ENCODE measurements around the gene CASP10. TPM values are rescaled to one million over a fixed set of nuclear protein-coding genes. Genes with fewer than 3 reads are reported as not detected.

The CASP10 gene
- total and polyA plus RNA-seq, 2 donors (not counting 1 experiment from before 2014, with no cell fraction given), result 16.0 to 34.3 TPM

- Histone ChIP-seq H4K20me1 (ENCODE audit: control insufficient read depth, insufficient read depth, low read length, poor library complexity, severe bottlenecking) (peaks cover 3% of the 10 kb centered on the region), H3K4me2 (replicated peaks; ENCODE audit: low read depth, low read length, poor library complexity, severe bottlenecking) (peak overlapping the region; percentile 52), H3K79me2 (ENCODE audit: control insufficient read depth, insufficient read depth, low read length) (peaks cover 31% of the 10 kb centered on the region), H3K27me3 (replicated peaks in 1 of 4; ENCODE audit: control extremely low read depth in 1 of 4, control insufficient read depth in 3 of 4, insufficient read depth in 4 of 4, low read length in 3 of 4) (no peaks in the 10 kb centered on the region), H3K27ac (ENCODE audit: low read length in 2 of 2) (peak overlapping the region in 1 of 2 donors; percentile 16), H3K36me3 (replicated peaks in 1 of 2; ENCODE audit: control extremely low read depth in 1 of 2, control insufficient read depth in 1 of 2, extremely low read depth in 1 of 2, insufficient read depth in 2 of 2, low read length in 1 of 2) (peaks cover 2 to 51% of the 10 kb centered on the region in 2 experiments), H2AFZ (ENCODE audit: insufficient read depth, low read depth, low read length, poor library complexity, severe bottlenecking) (no peak overlapping the region), H3K9ac (ENCODE audit: low read length) (peak overlapping the region; percentile 6), H3K4me3 (ENCODE audit: control extremely low read depth in 1 of 5, extremely low read depth in 1 of 5, insufficient read depth in 1 of 5, low read depth in 2 of 5, low read length in 4 of 5) (peak overlapping the region in 2 of 5 experiments; percentile 2 to 15), H3K9me3 (ENCODE audit: control extremely low read depth in 1 of 3, control insufficient read depth in 2 of 3, insufficient read depth in 1 of 3, low read length in 2 of 3) (peaks cover 0 to 7% (median 0%) of the 10 kb centered on the region in 3 donors), H3K4me1 (ENCODE audit: control insufficient read depth in 2 of 2, insufficient read depth in 2 of 2, low read length in 2 of 2) (peaks cover 51 to 57% of the 10 kb centered on the region in 2 donors)
- peak overlapping the region; percentile 66 for H3K4me3 Mint-ChIP-seq
- no peaks in the 10 kb centered on the region for H3K27me3 Mint-ChIP-seq
- peaks cover 3% of the 10 kb centered on the region for H3K9me3 Mint-ChIP-seq (ENCODE audit: insufficient read depth)
- intact Hi-C loops (cut with micrococcal nuclease), result no loop called here
- CTCF ChIA-PET, result interaction anchor here (1.0 to 3.2 kb wide), 6 partner anchors 8 to 172 kb away, joined by 3 to 27 read pairs (median 6); partner anchors contain the start of gene CASP10
- DNase-seq (no peak), ATAC-seq (ENCODE audit: low read depth) (no peak)
- WGBS (ENCODE audit: insufficient coverage), result 60% methylated on average over 1 of the region's 4 CpGs
- peak overlapping the region; percentile 73 for H3K27ac Mint-ChIP-seq
- no peak for TF ChIP-seq EZH2 (IDR thresholded peaks at IDR 0.05; ENCODE audit: borderline replicate concordance, insufficient read depth, low read depth, low read length, poor library complexity, severe bottlenecking)
- TF ChIP-seq CTCF (IDR thresholded peaks at IDR 0.05), result no peak
- peaks cover 65% of the 10 kb centered on the region for H3K4me1 Mint-ChIP-seq
- POLR2A ChIA-PET, result no interaction called here
Measured at GRCh38 chr2:201191132-201191875, 8.4 kb downstream of the CASP10 start.

GRCh38 chr2:201194097-201194496 lies 11.2 kb downstream of the CASP10 start:
- DNase-seq (peak; percentile 76), ATAC-seq (ENCODE audit: low read depth) (peak; percentile 96)
- peaks cover 21% of the 10 kb centered on the region for H3K79me2 ChIP-seq (ENCODE audit: control insufficient read depth, insufficient read depth, low read length)
- H3K27ac ChIP-seq (ENCODE audit: low read length in 2 of 2), result peak overlapping the region; percentile 31 to 50
- Mint-ChIP-seq H3K27ac (peak overlapping the region; percentile 89), H3K9me3 (ENCODE audit: insufficient read depth) (peaks cover 3% of the 10 kb centered on the region), H3K4me1 (peaks cover 59% of the 10 kb centered on the region), H3K4me3 (peak overlapping the region; percentile 80), H3K27me3 (no peaks in the 10 kb centered on the region)
- no peak for TF ChIP-seq EZH2 (IDR thresholded peaks at IDR 0.05; ENCODE audit: borderline replicate concordance, insufficient read depth, low read depth, low read length, poor library complexity, severe bottlenecking)
- TF ChIP-seq CTCF (IDR thresholded peaks at IDR 0.05), result no peak
- H3K9me3 ChIP-seq (ENCODE audit: control extremely low read depth in 1 of 3, control insufficient read depth in 2 of 3, insufficient read depth in 1 of 3, low read length in 2 of 3), result peaks cover 0 to 7% (median 0%) of the 10 kb centered on the region in 3 donors
- H3K9ac ChIP-seq (ENCODE audit: low read length), result peak overlapping the region; percentile 15
- ChIA-PET CTCF (interaction anchor here (1.0 to 4.0 kb wide), 11 partner anchors 11 to 293 kb away, joined by 3 to 42 read pairs (median 5); partner anchors contain the start of gene CASP10), POLR2A (interaction anchor here (0.6 to 1.7 kb wide), 5 partner anchors 11 to 330 kb away, joined by 3 to 6 read pairs (median 4); partner anchors contain the start of genes CASP10 and CLK1)
- peaks cover 12% of the 10 kb centered on the region for H4K20me1 ChIP-seq (ENCODE audit: control insufficient read depth, insufficient read depth, low read length, poor library complexity, severe bottlenecking)
- peak overlapping the region; percentile 58 for H3K4me2 ChIP-seq (replicated peaks; ENCODE audit: low read depth, low read length, poor library complexity, severe bottlenecking)
- peaks cover 46 to 55% of the 10 kb centered on the region in 2 donors for H3K4me1 ChIP-seq (ENCODE audit: control insufficient read depth in 2 of 2, insufficient read depth in 2 of 2, low read length in 2 of 2)
- intact Hi-C loops (cut with micrococcal nuclease), result loop anchor here (1.0 kb wide), 2 partner anchors 8 to 14 kb away; no protein-coding TSS in a partner anchor
- H3K36me3 ChIP-seq (replicated peaks in 1 of 2; ENCODE audit: control extremely low read depth in 1 of 2, control insufficient read depth in 1 of 2, extremely low read depth in 1 of 2, insufficient read depth in 2 of 2, low read length in 1 of 2), result peaks cover 4 to 48% of the 10 kb centered on the region in 2 experiments
- peak overlapping the region in 1 of 5 experiments; percentile 29 for H3K4me3 ChIP-seq (ENCODE audit: control extremely low read depth in 1 of 5, extremely low read depth in 1 of 5, insufficient read depth in 1 of 5, low read depth in 2 of 5, low read length in 4 of 5)
- no peaks in the 10 kb centered on the region for H3K27me3 ChIP-seq (replicated peaks in 1 of 4; ENCODE audit: control extremely low read depth in 1 of 4, control insufficient read depth in 3 of 4, insufficient read depth in 4 of 4, low read length in 3 of 4)
- no peak overlapping the region for H2AFZ ChIP-seq (ENCODE audit: insufficient read depth, low read depth, low read length, poor library complexity, severe bottlenecking)
- WGBS (ENCODE audit: insufficient coverage), result no CpG with 5 or more reads among the region's 3 CpGs
